ENCODE data around the gene MGAT4C. TPM values are rescaled to one million over a fixed set of nuclear protein-coding genes. Genes with fewer than 3 reads are reported as not detected.

MGAT4C gene
- polyA plus RNA-seq, 1 of the 3 experiments (the other 2 are of a cell fraction), result 0.07 TPM

DNA sequence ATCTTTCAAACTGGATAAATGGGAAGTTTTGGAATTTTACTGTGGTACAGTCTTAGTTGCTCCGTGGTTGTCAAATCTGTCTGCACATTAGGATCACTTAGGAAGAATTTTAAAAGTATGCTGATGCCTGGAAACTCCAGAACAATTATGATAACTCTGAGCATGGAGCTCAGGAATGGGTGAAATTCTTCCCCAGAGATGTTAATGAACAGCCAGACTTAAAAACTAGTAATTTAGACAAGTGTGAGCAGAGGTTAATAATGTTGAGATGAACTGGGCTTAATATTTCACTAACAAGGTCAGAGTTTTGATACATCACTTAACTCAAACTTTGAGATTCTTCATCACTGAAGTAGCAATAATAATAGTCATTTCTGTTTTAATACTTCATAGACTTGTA, 287.6 kb downstream of the MGAT4C start:
- Histone ChIP-seq H3F3A (replicated peaks; ENCODE audit: insufficient read depth) (no peaks in the 10 kb centered on the region), H3K79me2 (ENCODE audit: insufficient read depth) (no peaks in the 10 kb centered on the region), H4K20me1 (ENCODE audit: insufficient read depth) (no peaks in the 10 kb centered on the region), H3K4me3 (ENCODE audit: low read depth in 2 of 2, low read length in 1 of 2) (no peak overlapping the region), H2AFZ (ENCODE audit: low read depth) (no peak overlapping the region), H3K4me1 (ENCODE audit: control insufficient read depth in 1 of 2, insufficient read depth in 2 of 2, low read depth in 1 of 2, low read length in 1 of 2) (no peaks in the 10 kb centered on the region), H3K9me2 (no peaks in the 10 kb centered on the region), H3K27ac (ENCODE audit: low read depth in 2 of 2, low read length in 1 of 2) (no peak overlapping the region), H3K36me3 (replicated peaks in 1 of 2; ENCODE audit: control insufficient read depth in 1 of 2, insufficient read depth in 2 of 2, low read length in 1 of 2) (no peaks in the 10 kb centered on the region), H3K9me3 (no peaks in the 10 kb centered on the region), H3K9ac (no peak overlapping the region), H3K4me2 (no peak overlapping the region), H3K27me3 (ENCODE audit: insufficient read depth) (no peaks in the 10 kb centered on the region)
- POLR2A ChIA-PET, result no interaction called here
- WGBS (ENCODE audit: low lambda C conversion rate), result 65% methylated on average over 1 of the region's 1 CpG
- TF ChIP-seq, protein P1, sequence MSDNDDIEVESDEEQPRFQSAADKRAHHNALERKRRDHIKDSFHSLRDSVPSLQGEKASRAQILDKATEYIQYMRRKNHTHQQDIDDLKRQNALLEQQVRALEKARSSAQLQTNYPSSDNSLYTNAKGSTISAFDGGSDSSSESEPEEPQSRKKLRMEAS (IDR thresholded peaks at IDR 0.05; ENCODE audit: low read depth), result no peak
- TF ChIP-seq MXI1 (IDR thresholded peaks at IDR 0.05; ENCODE audit: low read depth, low read length) (no peak), CHD2 (IDR thresholded peaks at IDR 0.05; ENCODE audit: low read length, partially characterized antibody) (no peak), SMC3 (IDR thresholded peaks at IDR 0.05; ENCODE audit: low read depth, low read length) (no peak), NFIC (IDR thresholded peaks at IDR 0.05; ENCODE audit: borderline replicate concordance) (no peak), POLR2AphosphoS5 (IDR thresholded peaks at IDR 0.05; ENCODE audit: low read depth, low read length) (no peak), RXRA (IDR thresholded peaks at IDR 0.05; ENCODE audit: borderline replicate concordance, low read depth) (no peak), RCOR1 (IDR thresholded peaks at IDR 0.05; ENCODE audit: low read length) (no peak), GABPA (IDR thresholded peaks at IDR 0.05; ENCODE audit: low read depth) (no peak), EZH2phosphoT487 (IDR thresholded peaks at IDR 0.05; ENCODE audit: borderline replicate concordance, low read depth) (no peak)
- TF ChIP-seq, protein P2, sequence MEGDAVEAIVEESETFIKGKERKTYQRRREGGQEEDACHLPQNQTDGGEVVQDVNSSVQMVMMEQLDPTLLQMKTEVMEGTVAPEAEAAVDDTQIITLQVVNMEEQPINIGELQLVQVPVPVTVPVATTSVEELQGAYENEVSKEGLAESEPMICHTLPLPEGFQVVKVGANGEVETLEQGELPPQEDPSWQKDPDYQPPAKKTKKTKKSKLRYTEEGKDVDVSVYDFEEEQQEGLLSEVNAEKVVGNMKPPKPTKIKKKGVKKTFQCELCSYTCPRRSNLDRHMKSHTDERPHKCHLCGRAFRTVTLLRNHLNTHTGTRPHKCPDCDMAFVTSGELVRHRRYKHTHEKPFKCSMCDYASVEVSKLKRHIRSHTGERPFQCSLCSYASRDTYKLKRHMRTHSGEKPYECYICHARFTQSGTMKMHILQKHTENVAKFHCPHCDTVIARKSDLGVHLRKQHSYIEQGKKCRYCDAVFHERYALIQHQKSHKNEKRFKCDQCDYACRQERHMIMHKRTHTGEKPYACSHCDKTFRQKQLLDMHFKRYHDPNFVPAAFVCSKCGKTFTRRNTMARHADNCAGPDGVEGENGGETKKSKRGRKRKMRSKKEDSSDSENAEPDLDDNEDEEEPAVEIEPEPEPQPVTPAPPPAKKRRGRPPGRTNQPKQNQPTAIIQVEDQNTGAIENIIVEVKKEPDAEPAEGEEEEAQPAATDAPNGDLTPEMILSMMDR (IDR thresholded peaks at IDR 0.05), result no peak
- TF ChIP-seq, protein P3, sequence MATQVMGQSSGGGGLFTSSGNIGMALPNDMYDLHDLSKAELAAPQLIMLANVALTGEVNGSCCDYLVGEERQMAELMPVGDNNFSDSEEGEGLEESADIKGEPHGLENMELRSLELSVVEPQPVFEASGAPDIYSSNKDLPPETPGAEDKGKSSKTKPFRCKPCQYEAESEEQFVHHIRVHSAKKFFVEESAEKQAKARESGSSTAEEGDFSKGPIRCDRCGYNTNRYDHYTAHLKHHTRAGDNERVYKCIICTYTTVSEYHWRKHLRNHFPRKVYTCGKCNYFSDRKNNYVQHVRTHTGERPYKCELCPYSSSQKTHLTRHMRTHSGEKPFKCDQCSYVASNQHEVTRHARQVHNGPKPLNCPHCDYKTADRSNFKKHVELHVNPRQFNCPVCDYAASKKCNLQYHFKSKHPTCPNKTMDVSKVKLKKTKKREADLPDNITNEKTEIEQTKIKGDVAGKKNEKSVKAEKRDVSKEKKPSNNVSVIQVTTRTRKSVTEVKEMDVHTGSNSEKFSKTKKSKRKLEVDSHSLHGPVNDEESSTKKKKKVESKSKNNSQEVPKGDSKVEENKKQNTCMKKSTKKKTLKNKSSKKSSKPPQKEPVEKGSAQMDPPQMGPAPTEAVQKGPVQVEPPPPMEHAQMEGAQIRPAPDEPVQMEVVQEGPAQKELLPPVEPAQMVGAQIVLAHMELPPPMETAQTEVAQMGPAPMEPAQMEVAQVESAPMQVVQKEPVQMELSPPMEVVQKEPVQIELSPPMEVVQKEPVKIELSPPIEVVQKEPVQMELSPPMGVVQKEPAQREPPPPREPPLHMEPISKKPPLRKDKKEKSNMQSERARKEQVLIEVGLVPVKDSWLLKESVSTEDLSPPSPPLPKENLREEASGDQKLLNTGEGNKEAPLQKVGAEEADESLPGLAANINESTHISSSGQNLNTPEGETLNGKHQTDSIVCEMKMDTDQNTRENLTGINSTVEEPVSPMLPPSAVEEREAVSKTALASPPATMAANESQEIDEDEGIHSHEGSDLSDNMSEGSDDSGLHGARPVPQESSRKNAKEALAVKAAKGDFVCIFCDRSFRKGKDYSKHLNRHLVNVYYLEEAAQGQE (IDR thresholded peaks at IDR 0.05; ENCODE audit: low read depth, low read length), result no peak
- CTCF ChIA-PET, result no interaction called here
- no peak for DNase-seq

DNA sequence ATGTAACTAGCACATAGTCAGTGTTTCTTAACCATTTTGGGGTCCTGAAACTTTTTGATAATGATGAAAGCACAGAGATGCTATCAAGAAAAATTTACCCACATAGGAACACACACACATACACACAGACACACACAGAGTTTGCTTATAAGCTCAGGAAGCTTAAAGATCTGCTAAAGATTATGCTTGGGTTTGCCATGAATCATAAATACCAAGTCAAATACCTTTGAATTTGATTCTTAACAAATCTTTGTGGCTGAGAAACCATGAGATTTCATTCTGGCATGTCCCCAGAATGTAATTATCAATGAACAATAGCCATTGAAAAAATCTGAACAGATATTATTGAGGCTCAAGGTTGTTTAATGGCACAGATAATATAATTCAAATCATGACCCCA, 292.9 kb downstream of the MGAT4C start:
- DNase-seq, result no peak
- Histone ChIP-seq H3K4me1 (ENCODE audit: control insufficient read depth in 1 of 2, insufficient read depth in 2 of 2, low read depth in 1 of 2, low read length in 1 of 2) (no peaks in the 10 kb centered on the region; a peak in 1 of 4 replicates), H3K27ac (ENCODE audit: low read depth in 2 of 2, low read length in 1 of 2) (no peak overlapping the region), H3K36me3 (replicated peaks in 1 of 2; ENCODE audit: control insufficient read depth in 1 of 2, insufficient read depth in 2 of 2, low read length in 1 of 2) (no peaks in the 10 kb centered on the region), H3F3A (replicated peaks; ENCODE audit: insufficient read depth) (no peaks in the 10 kb centered on the region), H4K20me1 (ENCODE audit: insufficient read depth) (no peaks in the 10 kb centered on the region), H3K9me2 (no peaks in the 10 kb centered on the region), H3K9me3 (no peaks in the 10 kb centered on the region), H3K4me2 (no peak overlapping the region), H3K4me3 (ENCODE audit: low read depth in 2 of 2, low read length in 1 of 2) (no peak overlapping the region), H3K9ac (no peak overlapping the region), H3K79me2 (ENCODE audit: insufficient read depth) (no peaks in the 10 kb centered on the region), H2AFZ (ENCODE audit: low read depth) (no peak overlapping the region), H3K27me3 (ENCODE audit: insufficient read depth) (no peaks in the 10 kb centered on the region)
- POLR2A ChIA-PET, result no interaction called here
- CTCF ChIA-PET, result no interaction called here
- TF ChIP-seq RAD21 (IDR thresholded peaks at IDR 0.05; ENCODE audit: low read length), result no peak
- TF ChIP-seq JUND (IDR thresholded peaks at IDR 0.05), result peak; percentile 36; the same call in 1 of the 2 replicates
- peak; percentile 29; the same call in 1 of the 2 replicates for TF ChIP-seq FOSL2 (IDR thresholded peaks at IDR 0.05; ENCODE audit: borderline replicate concordance, low read depth)
- TF ChIP-seq, protein P4, sequence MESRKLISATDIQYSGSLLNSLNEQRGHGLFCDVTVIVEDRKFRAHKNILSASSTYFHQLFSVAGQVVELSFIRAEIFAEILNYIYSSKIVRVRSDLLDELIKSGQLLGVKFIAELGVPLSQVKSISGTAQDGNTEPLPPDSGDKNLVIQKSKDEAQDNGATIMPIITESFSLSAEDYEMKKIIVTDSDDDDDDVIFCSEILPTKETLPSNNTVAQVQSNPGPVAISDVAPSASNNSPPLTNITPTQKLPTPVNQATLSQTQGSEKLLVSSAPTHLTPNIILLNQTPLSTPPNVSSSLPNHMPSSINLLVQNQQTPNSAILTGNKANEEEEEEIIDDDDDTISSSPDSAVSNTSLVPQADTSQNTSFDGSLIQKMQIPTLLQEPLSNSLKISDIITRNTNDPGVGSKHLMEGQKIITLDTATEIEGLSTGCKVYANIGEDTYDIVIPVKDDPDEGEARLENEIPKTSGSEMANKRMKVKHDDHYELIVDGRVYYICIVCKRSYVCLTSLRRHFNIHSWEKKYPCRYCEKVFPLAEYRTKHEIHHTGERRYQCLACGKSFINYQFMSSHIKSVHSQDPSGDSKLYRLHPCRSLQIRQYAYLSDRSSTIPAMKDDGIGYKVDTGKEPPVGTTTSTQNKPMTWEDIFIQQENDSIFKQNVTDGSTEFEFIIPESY (IDR thresholded peaks at IDR 0.05; ENCODE audit: borderline replicate concordance, low read depth), result 0 out of 2 replicates have a peak, but pooled peaks have one; percentile 39
- TF ChIP-seq EP300 (IDR thresholded peaks at IDR 0.05; ENCODE audit: borderline replicate concordance in 1 of 2, low read depth in 1 of 2, low read length in 1 of 2), result peak in 1 of 2 experiments; percentile 23; a peak in 1 of 4 replicates
- TF ChIP-seq, protein P5, sequence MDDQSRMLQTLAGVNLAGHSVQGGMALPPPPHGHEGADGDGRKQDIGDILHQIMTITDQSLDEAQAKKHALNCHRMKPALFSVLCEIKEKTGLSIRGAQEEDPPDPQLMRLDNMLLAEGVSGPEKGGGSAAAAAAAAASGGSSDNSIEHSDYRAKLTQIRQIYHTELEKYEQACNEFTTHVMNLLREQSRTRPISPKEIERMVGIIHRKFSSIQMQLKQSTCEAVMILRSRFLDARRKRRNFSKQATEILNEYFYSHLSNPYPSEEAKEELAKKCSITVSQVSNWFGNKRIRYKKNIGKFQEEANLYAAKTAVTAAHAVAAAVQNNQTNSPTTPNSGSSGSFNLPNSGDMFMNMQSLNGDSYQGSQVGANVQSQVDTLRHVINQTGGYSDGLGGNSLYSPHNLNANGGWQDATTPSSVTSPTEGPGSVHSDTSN (IDR thresholded peaks at IDR 0.05), result no peak
- no peak for TF ChIP-seq RFX5 (IDR thresholded peaks at IDR 0.05; ENCODE audit: low read length)
